ENCODE results near the gene LAMA4. TPM values are rescaled to one million over a fixed set of nuclear protein-coding genes. Genes with fewer than 3 reads are reported as not detected.

The LAMA4 gene
- total and polyA plus RNA-seq, 3 experiments from 2014 or later = not detected

Other genes starting within 250 kb of the LAMA4 start
- not detected for gene CCN6, start 200.5 kb downstream of the LAMA4 start, total RNA-seq
- gene CCN6, start 200.5 kb downstream of the LAMA4 start, polyA plus RNA-seq = 0.15 TPM
- gene TUBE1, start 167.1 kb downstream of the LAMA4 start, total RNA-seq = 10 to 100 TPM; 25.6 to 31.0 TPM
- 11.8 TPM for gene TUBE1, start 167.1 kb downstream of the LAMA4 start, polyA plus RNA-seq
- gene FAM229B, start 167.0 kb downstream of the LAMA4 start, total RNA-seq = 1 to 10 TPM; 7.2 to 8.7 TPM
- gene FAM229B, start 167.0 kb downstream of the LAMA4 start, polyA plus RNA-seq = 5.5 TPM
- not detected for gene RFPL4B, start 92.8 kb upstream of the LAMA4 start, total RNA-seq
- not detected for gene RFPL4B, start 92.8 kb upstream of the LAMA4 start, polyA plus RNA-seq

All from CD8-positive, alpha-beta memory T cell (primary cell).